ENCODE results near the gene GFRA1. TPM values are rescaled to one million over a fixed set of nuclear protein-coding genes. Genes with fewer than 3 reads are reported as not detected.

The GFRA1 gene
- polyA plus RNA-seq, 2 of the 4 experiments (the other 2 are of a cell fraction), result 4.0 to 9.5 TPM

GRCh38 chr10:116260599-116260998, 12.4 kb downstream of the GFRA1 start:
- POLR2A ChIA-PET, result no interaction called here

GRCh38 chr10:116259638-116260037, 13.4 kb downstream of the GFRA1 start:
- DNase-seq (ENCODE audit: low read depth in 1 of 2, low spot score in 1 of 2), result no peak
- ATAC-seq, result no peak
- Histone ChIP-seq H3K4me3 (no peak overlapping the region), H3K4me2 (no peak overlapping the region), H3K4me1 (no peaks in the 10 kb centered on the region), H3K9me3 (no peaks in the 10 kb centered on the region), H3K27ac (no peak overlapping the region)
- TF ChIP-seq CHD2 (IDR thresholded peaks at IDR 0.05; ENCODE audit: low read length, partially characterized antibody), result no peak
- no peak for TF ChIP-seq ZNF302 (CRISPR knock-in tag; IDR thresholded peaks at IDR 0.05)
- TF ChIP-seq MAZ (IDR thresholded peaks at IDR 0.05; ENCODE audit: borderline replicate concordance, low read depth, low read length), result no peak
- TF ChIP-seq EP300 (IDR thresholded peaks at IDR 0.05), result no peak
- no peak for TF ChIP-seq RNF2 (IDR thresholded peaks at IDR 0.05; ENCODE audit: borderline replicate concordance, low read depth)
- TF ChIP-seq RCOR1 (IDR thresholded peaks at IDR 0.05; ENCODE audit: low read depth, low read length), result no peak
- no peak for TF ChIP-seq BHLHE40 (IDR thresholded peaks at IDR 0.05; ENCODE audit: low read depth, low read length)
- TF ChIP-seq USF2 (IDR thresholded peaks at IDR 0.05), result no peak
- no peak for TF ChIP-seq FOSL2 (IDR thresholded peaks at IDR 0.05)
- no peak for TF ChIP-seq FOSL2 (CRISPR knock-in tag; IDR thresholded peaks at IDR 0.05)
- CTCF ChIA-PET, result interaction anchor here (1.7 kb wide), 1 partner anchor 126 kb away, joined by 3 read pairs; no protein-coding TSS in a partner anchor
- 59% methylated on average over 3 of the region's 3 CpGs for WGBS (ENCODE audit: missing lambda C conversion rate)
- FAIRE-seq, result no peak
- POLR2A ChIA-PET, result no interaction called here

More at GRCh38 chr10:116260599-116260998, 12.4 kb downstream of the GFRA1 start:
- DNase-seq (ENCODE audit: low read depth in 1 of 2, low spot score in 1 of 2) (no peak), FAIRE-seq (no peak), ATAC-seq (no peak)
- Histone ChIP-seq H3K4me2 (no peak overlapping the region), H3K4me1 (no peaks in the 10 kb centered on the region), H3K9me3 (no peaks in the 10 kb centered on the region), H3K4me3 (no peak overlapping the region), H3K27ac (no peak overlapping the region)
- CTCF ChIA-PET, result interaction anchor here (1.7 kb wide), 1 partner anchor 125 kb away, joined by 3 read pairs; no protein-coding TSS in a partner anchor
- WGBS (ENCODE audit: missing lambda C conversion rate), result 72% methylated on average over 2 of the region's 2 CpGs
- no peak for TF ChIP-seq HEYL (CRISPR knock-in tag; IDR thresholded peaks at IDR 0.05)
- TF ChIP-seq RAD21 (conservative IDR thresholded peaks at IDR 0.05 in 1 of 2, IDR thresholded peaks at IDR 0.05 in 1 of 2), result no peak
- no peak for TF ChIP-seq POLR2AphosphoS2 (conservative IDR thresholded peaks at IDR 0.05; ENCODE audit: low read length)
- no peak for TF ChIP-seq CBX2 (IDR thresholded peaks at IDR 0.05; ENCODE audit: borderline replicate concordance, low read depth)

GRCh38 chr10:116257785-116258184, 15.2 kb downstream of the GFRA1 start:
- TF ChIP-seq SMC3 (IDR thresholded peaks at IDR 0.05) (no peak), POLR2A (IDR thresholded peaks at IDR 0.05; ENCODE audit: low read length) (no peak), BHLHE40 (IDR thresholded peaks at IDR 0.05; ENCODE audit: low read depth, low read length) (no peak), CHD2 (IDR thresholded peaks at IDR 0.05; ENCODE audit: low read length, partially characterized antibody) (no peak), JUN (IDR thresholded peaks at IDR 0.05) (no peak), FOSB (CRISPR knock-in tag; IDR thresholded peaks at IDR 0.05) (no peak), TFCP2L1 (CRISPR knock-in tag; IDR thresholded peaks at IDR 0.05) (no peak), CHD4 (IDR thresholded peaks at IDR 0.05; ENCODE audit: borderline replicate concordance) (no peak), TP53 (CRISPR knock-in tag; IDR thresholded peaks at IDR 0.05) (no peak), FOXS1 (CRISPR knock-in tag; IDR thresholded peaks at IDR 0.05) (no peak)
- POLR2A ChIA-PET, result no interaction called here
- H3K27ac ChIP-seq, result no peak overlapping the region
- no peak for DNase-seq (ENCODE audit: low read depth in 1 of 2, low spot score in 1 of 2)
- FAIRE-seq, result no peak
- no peak overlapping the region for H3K4me2 ChIP-seq
- CTCF ChIA-PET, result no interaction called here
- WGBS (ENCODE audit: missing lambda C conversion rate), result 67% methylated on average over 5 of the region's 5 CpGs
- H3K4me1 ChIP-seq, result no peaks in the 10 kb centered on the region
- no peak for ATAC-seq
- H3K4me3 ChIP-seq, result no peak overlapping the region
- no peaks in the 10 kb centered on the region for H3K9me3 ChIP-seq

- CTCF ChIA-PET, result interaction anchor here (1.5 kb wide), 1 partner anchor 31 kb away, joined by 3 read pairs; no protein-coding TSS in a partner anchor
- no peaks in the 10 kb centered on the region for H3K9me3 ChIP-seq
- 31% methylated on average over 5 of the region's 5 CpGs for WGBS (ENCODE audit: missing lambda C conversion rate)
- H3K4me1 ChIP-seq, result no peaks in the 10 kb centered on the region
- no peak for FAIRE-seq
- ATAC-seq, result peak in 1 of 2 experiments; percentile 54; a peak in 3 of 6 replicates
- DNase-seq (ENCODE audit: low read depth in 1 of 2, low spot score in 1 of 2), result no peak
- POLR2A ChIA-PET, result no interaction called here
- H3K4me3 ChIP-seq, result no peak overlapping the region
- H3K27ac ChIP-seq, result no peak overlapping the region
- H3K4me2 ChIP-seq, result no peak overlapping the region
- no peak for TF ChIP-seq RARB (CRISPR knock-in tag; IDR thresholded peaks at IDR 0.05)
- no peak for TF ChIP-seq KDM1A (IDR thresholded peaks at IDR 0.05; ENCODE audit: low read depth)
- TF ChIP-seq GATA3 (IDR thresholded peaks at IDR 0.05; ENCODE audit: borderline replicate concordance), result no peak
- no peak for TF ChIP-seq NFE2L2 (conservative IDR thresholded peaks at IDR 0.05; ENCODE audit: low read length)
- no peak for TF ChIP-seq KDM5A (IDR thresholded peaks at IDR 0.05)
- TF ChIP-seq MYC (IDR thresholded peaks at IDR 0.05; ENCODE audit: borderline replicate concordance, low read length), result no peak
- no peak for TF ChIP-seq HMGXB4 (CRISPR knock-in tag; IDR thresholded peaks at IDR 0.05; ENCODE audit: borderline replicate concordance)
- TF ChIP-seq BHLHE40 (IDR thresholded peaks at IDR 0.05; ENCODE audit: low read depth, low read length), result no peak
- TF ChIP-seq MAX (IDR thresholded peaks at IDR 0.05), result no peak
- no peak for TF ChIP-seq HES2 (IDR thresholded peaks at IDR 0.05)
- TF ChIP-seq MAZ (IDR thresholded peaks at IDR 0.05; ENCODE audit: borderline replicate concordance, low read depth, low read length), result no peak
- no peak for TF ChIP-seq JUNB (IDR thresholded peaks at IDR 0.05)
Observed at GRCh38 chr10:116256752-116257259, 16.2 kb downstream of the GFRA1 start.
